NCI-H1694 (cell line): Measurements from ENCODE around the gene OGFR.

Experiments used
- DNase-seq: peaks from one replicate; lab custom pipeline; 2025; lab: John Stamatoyannopoulos, UW

OGFR gene

DNA sequence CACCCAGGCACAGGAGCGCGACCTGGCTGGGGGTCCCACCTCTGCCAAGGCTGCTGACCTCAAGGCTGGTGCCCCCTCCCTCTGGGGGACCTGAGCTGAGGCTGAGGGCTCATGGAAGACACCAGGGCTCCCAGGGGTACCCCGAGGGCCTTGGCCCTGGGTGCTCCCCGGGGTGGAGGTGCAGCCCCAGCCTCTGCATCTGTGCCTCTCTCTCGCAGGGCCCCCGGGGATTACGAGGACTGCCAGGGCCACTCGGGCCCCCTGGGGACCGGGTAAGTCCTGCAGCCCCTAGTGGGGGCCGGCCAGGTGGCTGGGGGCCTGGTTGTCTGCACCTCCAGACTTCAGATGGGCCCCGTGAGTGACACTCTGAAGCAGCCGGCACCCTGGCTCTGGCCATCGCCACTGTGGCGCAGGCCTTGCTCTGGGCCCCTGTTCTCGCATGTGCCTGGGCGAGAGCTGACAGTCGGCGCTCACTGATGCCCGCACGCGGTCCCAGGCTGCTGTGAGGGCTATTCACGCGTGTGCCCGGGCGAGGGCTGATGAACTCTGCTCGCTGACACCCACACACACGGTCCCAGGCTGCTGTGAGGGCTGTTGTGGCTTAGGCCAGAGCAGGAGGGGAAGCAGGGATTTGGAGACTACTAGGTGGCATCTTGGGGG is 21.5 kb downstream of the OGFR start:
- no peak for DNase-seq

DNA sequence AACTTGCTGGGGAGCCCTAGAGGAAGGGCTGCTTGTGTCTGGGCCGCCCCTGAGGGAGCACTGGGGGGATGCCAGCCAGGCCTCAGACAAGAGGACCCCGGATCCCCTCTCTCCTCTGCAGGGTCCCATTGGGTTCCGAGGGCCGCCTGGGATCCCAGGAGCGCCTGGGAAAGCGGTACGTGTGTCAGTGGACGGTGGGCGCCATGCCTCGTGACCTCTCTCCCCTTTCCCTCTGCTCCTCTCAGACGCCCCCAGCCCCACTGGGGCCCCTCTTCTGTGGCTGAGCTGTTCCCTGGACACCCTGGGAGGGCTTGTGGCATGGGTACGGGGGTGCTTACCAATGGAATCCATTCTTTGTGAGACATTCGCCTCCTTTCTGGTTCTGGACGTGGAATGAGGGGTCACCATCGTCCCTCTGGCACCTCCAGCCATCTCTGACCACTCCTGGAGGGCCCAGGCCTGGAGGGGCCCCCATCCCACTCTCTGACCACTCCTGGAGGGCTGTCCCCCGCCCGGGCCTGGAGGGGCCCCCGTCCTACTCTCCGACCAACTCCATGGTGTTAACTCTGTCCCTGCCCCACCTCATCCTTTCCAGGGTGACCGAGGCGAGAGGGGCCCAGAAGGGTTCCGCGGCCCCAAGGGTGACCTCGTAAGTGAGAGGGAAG is 22.1 kb downstream of the OGFR start:
- no peak for DNase-seq

DNA sequence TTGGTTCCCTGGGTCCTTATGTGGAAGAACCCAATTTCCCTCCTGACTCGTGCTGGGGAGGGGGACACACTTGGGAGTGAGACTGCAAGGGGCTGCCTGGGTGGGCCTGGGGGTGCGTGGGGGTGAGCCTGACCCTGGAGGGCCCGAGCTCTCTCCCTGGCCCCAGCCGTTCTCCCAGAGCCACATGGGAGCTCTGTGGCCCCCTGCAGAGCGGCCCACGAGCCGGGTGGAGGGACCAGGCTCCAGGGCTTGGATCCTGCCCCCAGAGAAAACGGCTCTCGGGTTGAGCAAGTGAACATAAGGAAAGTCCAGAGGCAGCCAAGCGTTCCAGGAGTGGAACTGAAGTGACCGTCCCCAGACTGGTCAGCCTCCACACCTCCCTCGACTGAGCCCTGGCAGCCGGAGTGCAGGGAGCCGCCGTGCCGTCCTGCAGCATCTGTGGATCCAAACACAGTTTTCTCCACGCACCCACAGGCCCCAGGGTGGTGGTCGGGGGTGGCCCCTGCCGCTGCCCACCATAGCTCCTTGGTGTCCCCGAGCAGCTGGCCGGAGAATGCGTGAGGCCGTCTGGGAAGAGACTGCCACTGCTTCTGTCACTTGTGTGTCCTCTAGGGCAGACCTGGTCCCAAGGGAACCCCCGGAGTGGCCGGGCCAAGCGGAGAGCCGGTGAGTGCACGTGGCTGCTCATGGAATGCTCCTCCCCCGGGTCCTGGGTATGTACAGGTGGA is 22.8 kb downstream of the OGFR start:
- DNase-seq, result no peak

DNA sequence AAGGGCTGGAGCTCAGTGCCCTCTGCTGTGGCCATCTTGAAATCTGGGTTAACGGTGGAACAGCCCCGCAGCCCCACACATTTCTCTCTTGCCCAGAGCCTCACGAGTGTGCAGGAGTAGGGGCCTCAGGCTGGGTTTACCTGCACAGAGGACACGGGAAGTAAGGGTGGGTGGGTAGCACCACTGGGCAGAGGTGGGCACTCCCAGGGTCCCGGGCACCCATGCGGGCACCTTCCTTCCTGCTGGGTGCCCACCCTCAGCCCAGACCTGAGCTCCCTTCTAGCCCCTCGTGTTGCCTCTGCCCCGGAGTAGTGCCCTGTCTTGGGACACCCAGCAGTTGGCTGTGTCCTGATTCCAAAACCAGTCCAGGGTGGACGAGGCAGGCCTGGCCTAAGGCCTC is 23.4 kb downstream of the OGFR start:
- no peak for DNase-seq

DNA sequence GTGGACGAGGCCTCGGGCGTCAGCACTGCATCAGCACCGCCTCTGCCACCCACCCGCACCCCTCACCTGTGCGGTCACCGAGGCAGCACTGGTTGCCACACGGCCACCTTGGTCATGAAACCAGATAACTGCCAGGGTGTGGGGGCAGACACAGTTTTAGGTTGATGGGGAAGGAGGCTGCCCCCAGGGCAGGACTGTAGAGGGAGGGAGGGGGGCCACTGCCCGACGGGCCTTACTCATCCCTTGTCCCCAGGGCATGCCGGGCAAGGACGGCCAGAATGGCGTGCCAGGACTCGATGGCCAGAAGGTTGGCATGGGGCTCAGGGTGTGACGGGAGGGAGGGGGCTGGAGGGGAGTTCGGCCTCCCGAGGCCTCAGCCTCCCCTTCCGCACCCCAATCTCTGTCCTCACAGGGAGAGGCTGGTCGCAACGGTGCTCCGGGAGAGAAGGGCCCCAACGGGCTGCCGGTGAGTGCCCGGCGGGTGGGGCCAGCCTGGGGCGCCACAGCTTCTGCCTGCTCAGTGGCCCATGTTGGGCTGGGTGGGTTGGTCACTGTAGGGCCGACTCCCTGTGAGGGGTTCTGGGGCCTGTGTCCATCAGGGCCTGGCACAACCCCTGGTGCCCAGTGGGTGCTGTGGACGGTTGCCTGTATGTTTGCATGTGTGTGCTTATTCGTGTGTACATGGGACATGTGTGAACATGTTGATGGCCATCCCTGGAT is 24.0 kb downstream of the OGFR start:
- no peak for DNase-seq

DNA sequence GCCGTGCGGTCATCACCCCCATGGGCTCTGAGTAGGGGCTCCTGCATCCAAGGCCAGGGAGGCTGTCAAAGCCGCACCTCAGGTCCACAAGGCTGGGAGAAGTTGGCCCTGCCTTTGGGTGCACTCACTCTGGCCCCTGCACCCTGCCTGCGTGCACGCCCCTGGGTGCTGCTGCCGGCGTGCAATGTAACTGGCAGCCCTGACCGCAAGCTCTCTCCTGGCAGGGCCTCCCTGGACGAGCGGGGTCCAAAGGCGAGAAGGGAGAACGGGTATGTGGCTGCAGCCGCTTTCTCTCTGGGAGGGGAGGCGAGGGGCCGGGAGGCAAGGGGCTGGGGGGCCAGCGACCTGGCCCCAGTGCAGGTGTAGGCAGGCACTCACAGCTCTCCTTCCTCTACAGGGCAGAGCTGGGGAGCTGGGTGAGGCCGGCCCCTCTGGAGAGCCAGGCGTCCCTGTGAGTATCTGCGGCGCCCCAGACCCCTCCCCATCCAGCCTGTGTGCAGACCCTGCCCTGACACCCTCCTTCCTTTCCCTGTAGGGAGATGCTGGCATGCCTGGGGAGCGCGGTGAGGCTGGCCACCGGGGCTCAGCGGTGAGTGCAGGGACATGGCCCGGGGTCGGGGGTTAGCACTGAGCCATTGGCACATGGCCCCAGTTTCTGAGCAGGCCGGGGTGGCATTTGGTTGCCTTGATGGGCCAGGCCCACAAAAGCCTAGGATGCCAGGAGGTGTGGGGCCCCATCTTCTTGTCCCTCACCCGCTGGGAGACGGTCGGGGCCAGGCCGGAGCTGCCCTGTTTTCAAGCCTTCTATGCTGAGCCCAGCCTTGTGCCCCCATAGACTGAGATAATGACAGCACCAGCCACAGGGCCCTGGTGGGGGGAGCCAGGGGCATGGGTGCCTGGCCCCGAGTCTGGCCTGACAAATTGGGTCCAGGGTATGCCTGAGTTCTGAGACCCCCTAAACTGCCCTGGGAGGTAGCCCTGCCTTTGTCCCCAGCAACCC is 24.9 kb downstream of the OGFR start:
- DNase-seq, result no peak

DNA sequence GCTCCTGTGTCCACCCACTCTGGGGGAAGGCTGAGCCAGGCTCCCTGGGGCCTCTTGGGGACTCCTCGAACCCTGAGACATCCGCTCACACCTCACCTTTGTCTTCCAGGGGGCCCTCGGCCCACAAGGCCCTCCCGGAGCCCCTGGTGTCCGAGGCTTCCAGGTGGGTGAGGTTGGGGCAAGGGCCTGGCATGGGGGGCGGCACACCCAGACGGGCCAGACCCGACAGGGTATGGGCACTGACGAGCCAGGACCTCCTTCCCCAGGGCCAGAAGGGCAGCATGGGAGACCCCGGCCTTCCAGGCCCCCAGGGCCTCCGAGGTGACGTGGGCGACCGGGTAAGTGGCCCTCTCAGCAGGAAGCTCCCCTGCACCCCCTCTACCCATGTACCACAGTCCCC is 25.6 kb downstream of the OGFR start:
- DNase-seq, result no peak

DNA sequence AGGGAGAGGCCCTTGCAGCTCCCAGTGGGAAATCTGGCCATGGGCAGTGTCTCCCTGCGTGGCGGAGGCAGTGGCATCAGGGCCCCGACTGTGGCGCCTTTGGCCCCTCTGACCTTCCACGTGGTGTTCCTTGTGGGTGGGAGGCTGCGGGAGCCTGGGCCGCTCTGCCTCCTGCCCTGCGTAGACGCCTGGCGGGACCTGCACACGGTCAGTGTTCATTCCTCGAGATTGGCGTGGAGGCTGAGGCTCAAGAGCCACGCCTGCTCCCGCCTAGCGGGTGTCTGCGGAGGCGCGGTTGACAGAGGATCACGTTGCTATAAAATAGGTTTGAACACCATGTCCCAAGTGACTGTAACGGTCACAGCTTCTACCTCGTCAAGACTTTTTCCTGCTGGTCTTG is 26.2 kb downstream of the OGFR start:
- no peak for DNase-seq

DNA sequence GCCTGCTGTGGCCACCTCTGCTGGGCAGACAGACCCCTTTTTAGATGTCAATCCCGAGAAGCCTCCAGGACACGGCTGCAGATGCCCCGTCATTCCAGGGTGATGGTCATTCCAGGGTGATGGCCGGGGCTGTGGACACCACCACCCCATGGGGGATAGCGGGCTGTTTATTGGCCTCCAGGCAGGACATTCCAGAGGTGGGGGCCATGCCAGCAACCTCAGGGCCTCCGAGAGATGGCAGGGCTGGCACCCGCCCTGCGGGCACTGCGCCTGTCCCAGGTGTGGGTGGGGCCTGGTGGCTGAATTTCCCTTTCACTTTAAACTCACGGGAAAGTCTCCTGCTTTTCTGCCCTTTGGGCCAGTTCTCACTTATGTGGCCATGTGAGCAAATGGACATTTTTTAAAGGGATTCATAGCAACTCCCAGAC is 26.7 kb downstream of the OGFR start:
- no peak for DNase-seq

DNA sequence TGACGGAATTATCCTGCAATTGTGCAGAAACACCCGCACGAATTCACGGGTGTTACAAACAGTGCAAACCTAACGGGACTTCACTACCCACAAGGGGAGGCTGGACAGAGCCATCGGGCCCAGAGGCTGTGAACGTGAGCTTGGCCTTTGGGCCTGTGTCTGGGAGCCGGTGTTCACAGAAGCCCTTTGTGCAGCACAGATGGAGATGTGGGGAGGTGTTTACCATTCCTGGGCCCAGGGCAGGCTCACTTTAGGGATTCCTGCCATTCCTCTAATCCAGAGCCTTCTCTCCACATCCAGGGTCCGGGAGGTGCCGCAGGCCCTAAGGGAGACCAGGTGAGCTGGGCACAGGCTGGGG is 27.2 kb downstream of the OGFR start:
- DNase-seq, result no peak

DNA sequence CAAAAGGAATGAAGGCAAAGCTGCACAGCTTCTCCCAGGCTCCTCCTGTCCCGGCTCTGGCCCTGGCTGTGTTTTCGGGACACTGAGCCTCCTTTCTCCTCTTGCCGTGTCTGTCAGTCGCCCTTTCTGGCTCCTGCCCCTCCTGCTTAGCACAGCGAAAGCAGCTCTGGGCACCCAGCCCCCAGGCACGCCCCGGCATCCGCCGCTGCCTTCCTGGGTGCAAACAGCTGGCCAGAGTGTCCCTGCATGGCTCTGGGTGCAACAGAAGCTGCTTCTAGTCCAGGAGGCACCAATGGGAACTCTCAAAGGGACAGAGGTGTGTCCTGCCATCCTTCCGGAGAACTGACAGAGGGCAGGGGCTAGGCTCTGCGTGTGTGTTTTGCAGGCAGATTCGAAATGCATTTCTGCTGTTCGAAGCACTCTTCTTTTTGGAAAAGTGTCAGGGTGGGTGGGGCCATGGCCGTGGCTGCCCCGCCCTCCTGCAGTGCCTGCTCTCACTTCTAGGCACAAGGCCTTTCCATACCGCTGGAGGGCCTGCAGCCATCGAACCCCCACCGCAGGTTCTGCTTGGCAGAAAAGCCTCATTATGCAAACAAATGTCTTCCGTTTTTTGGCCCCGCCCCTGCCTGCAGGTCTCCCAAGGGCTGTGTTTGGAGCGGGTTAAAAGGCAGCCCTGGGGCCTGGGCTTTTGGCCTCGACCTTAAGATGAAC is 27.7 kb downstream of the OGFR start:
- DNase-seq, result peak; percentile 92

DNA sequence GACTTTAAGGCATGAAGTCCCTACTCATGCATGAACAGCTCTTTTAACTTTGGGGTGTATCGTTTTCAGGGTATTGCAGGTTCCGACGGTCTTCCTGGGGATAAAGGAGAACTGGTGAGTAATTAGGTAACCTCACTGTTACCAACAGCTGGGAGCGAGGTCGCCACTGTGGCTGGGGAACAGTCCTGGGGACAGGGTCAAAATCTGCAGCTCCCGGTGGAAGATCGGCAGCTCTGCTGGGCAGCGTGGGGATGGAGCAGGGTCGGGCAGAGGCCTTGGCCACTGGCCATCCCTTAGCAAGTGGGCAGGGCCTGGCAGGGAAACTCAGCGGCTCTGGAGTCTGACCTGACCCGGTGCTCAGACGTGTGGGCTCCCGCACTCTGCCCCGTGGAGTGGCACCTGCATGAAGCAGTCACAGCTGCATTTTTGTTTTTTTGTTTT is 28.3 kb downstream of the OGFR start:
- DNase-seq, result no peak

DNA sequence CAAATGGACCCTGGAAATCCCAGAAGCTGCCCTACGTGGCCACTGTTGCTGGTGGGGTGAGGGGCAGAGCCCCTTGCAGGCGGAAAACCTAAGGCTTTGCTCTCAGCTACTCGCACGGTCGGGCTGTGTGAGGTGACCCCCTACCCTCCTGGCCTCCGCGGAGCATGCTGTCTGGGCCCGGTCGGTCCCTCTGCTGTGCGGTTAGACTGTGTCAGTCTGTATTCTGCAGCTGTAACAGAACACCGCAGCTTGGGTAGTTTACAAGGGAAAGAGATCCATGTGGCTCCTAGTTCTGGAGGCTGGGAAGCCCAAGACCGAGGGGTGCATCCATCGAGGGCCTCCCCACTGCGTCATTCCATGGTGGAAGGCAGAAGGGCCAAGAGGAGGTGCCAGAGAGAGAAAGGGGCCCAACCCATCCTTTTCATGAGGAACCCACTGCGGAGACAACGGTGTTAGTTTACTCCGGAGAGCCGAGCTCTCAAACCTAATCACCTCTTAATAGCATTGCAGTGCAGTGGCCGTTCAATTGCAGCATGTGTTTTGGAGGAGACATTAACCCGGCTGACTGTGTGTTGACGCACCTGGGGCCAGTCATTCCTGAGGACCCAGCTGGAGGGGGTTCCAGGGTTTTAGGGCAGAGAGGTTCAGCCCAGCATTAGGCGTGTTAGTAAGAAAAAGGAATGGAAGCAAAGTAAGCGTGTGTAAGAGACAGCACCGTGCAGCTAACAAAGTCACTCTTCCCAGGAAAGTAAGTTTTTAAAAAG is 30.5 kb downstream of the OGFR start:
- DNase-seq, result no peak

DNA sequence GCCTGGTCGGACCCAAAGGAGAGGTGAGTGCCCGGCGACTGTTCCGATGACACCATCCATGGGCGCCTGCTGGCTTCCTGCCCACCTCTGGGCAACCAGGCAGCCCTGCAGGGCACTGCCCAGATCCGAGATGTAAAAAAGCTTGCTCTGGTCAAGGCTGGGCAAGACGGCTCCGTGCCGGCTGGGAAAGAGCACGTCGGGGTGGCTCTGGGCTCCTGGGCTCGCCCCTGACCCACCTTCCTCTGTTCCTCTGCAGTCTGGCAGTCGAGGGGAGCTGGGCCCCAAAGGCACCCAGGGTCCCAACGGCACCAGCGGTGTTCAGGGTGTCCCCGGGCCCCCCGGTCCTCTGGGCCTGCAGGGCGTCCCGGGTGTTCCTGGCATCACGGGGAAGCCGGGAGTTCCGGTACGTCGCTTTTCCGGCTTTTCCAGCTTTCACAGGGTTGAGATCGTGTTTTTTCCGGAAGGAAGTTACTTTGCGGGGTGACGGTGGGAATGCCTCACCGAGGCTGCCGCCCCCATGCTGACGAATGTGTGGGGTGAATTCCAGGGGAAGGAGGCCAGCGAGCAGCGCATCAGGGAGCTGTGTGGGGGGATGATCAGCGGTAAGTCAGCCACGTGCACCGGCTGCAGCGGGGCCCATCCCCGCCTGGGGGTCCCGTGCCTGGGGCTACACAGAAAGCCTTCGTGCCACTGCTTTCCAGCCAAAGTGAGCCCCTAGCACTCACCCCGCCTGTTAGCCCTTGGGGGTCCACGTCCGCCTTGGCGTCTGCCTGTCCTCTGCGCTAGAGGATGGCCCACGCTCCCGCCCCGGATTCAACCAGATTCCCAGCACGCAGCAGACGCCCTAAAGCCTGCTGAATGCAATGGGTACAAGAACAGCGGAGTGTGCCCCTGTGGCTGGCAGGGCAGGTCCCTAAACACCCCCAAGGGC is 31.6 kb downstream of the OGFR start:
- no peak for DNase-seq

DNA sequence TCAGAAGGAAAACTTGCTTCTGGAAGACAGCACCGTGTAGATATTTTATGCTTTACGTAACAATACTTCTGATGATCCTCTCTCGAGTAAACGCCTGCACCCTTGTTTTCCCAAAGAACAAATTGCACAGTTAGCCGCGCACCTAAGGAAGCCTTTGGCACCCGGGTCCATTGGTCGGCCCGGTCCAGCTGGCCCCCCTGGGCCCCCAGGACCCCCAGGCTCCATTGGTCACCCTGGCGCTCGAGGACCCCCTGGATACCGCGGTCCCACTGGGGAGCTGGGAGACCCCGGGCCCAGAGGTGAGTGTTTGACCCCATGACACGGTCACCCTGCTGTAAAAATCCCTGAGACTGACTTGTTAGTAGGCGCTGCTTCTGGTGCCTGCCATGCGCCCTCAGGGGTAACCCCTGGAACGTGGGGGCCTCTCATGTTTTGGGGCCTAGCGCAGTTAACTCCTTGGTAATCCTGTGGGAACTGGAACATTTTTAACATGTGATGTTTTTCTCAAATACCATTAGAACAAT is 32.4 kb downstream of the OGFR start:
- no peak for DNase-seq

DNA sequence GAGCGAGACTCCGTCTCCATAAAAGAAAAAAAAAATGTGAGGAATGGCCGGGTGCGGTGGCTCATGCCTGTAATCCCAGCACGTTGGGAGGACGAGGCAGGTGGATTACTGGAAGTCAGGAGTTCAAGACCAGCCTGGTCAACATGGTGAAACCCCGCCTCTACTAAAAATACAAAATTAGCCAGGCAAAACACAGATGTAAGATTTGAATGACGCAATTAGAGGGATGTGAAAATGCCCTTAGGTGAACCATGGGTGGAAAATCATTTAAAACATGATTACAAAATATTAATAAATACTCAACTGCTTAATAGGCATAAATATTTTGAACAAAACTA is 33.1 kb downstream of the OGFR start:
- DNase-seq, result no peak

DNA sequence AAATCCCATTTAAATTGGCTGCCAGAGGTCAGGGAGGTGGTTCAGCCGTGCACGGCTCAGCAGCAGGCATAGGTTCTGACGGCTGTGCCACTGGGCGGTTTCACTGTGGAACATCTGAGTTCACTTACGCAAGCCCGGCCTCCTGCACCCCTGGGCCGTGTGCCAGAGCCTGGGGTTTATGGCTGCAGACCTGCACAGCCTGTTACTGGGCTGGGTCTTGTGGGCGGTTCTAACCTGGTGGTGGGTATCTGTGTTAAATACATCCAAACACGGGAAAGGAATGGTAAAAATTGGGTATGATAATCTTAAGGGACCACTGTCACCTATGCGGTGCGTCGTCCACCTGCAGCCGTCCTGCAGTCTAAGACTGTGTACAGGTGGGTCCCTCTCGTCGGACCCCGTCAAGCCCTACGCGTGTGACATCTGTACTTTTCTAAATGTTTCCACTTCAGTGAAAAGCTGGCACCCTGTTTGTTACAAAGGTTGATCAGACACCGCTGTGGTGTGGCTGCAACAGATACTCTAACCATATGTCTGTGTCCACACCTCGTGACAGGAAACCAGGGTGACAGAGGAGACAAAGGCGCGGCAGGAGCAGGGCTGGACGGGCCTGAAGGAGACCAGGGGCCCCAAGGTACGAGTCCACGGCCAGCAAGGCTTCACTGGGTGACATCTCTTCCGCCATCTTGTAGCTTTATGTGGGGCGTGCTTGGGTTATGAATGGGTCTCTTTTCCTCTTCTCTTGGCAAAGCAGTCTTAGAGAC is 33.7 kb downstream of the OGFR start:
- DNase-seq, result peak; percentile 83

DNA sequence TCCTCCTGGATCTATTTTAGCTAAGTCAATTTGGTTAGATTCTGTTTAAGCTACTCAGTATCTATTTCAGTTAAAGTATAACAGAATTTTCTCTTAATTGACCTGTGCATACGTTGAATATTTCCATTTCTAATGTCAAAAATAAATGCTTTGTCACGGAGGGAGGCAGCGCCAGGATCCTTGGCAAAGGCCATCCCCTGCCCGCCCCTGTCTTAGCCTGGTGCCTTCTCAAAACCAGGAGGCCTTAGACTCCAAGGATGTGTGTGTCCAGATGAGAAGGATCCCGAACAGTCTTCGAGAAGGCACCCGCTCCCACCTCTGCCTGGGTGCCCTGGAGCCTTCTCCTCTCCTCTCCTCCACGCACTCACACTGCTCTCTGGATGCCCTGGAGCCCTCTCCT is 34.6 kb downstream of the OGFR start:
- DNase-seq, result no peak
